GM18505 (cell line): ENCODE results near the gene HMGB4.

Source experiments
- ATAC-seq: cut with Tn5 transposase; IDR thresholded peaks from one replicate; pipeline ENCODE4 v1.9.1; 2021; ENCODE audit not compliant: unreplicated experiment
- POLR2A ChIP-seq: IDR thresholded peaks from 4 replicates; pipeline ENCODE4 v1.6.1; 2011; ENCODE audit warnings: borderline replicate concordance; ENCODE audit not compliant: insufficient read depth, insufficient read length; ENCODE audit errors: extremely low read depth

Gene HMGB4

DNA sequence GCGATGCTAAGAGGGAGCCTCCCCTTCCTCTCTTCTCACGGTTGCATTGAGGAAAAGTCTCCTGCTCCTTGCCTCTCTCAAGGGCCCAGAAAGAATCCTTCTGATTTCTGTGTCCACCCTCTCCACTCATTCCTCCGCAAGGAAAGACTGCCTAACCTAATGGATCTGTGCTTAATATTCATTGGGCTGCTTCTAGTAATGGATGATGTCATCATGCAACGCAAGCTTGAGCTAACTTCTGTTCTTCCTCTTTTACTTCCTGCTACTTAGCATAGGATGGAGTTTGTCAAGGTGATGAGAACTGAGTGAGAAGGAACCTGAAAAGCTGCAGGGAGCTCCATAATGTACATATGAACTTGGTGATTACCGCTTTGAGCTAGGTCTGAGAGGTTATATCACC lies 35.2 kb upstream of the HMGB4 start:
- no peak for TF ChIP-seq POLR2A
- no peak for ATAC-seq

DNA sequence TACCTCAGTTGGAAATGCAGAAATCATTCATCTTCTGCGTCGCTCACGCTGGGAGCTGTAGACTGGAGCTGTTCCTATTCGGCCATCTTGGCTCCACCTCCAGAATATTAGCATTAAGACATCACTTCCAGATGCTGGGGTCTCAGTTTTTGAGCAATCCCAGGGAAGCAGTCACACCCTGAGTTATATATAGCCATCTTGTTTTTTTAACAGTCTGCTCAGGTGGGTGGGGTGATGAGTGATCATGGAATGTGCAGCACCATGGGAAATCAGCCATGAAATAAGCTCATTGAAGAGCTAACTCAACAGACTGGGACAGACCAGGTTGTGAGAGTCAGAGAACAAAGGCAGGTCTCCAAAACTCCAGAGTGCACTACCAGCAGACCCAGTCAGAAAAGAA lies 27.0 kb upstream of the HMGB4 start:
- no peak for ATAC-seq
- no peak for TF ChIP-seq POLR2A

GRCh38 chr1:33837635-33838034 lies 26.2 kb upstream of the HMGB4 start:
- ATAC-seq: no peak
- no peak for TF ChIP-seq POLR2A

- ATAC-seq: no peak
- no peak for TF ChIP-seq POLR2A
These were observed 22.4 kb upstream of the HMGB4 start for GRCh38 chr1:33841494-33841893.

GRCh38 chr1:33842348-33842747 lies 21.5 kb upstream of the HMGB4 start:
- no peak for ATAC-seq
- no peak for TF ChIP-seq POLR2A

GRCh38 chr1:33844166-33844565 lies 19.7 kb upstream of the HMGB4 start:
- no peak for TF ChIP-seq POLR2A
- no peak for ATAC-seq

- ATAC-seq: no peak
- TF ChIP-seq POLR2A: no peak
These were observed 17.0 kb upstream of the HMGB4 start for GRCh38 chr1:33846861-33847260.

- ATAC-seq: no peak
- TF ChIP-seq POLR2A: no peak
These were observed 15.5 kb upstream of the HMGB4 start for GRCh38 chr1:33848205-33848937.

- ATAC-seq: no peak
- no peak for TF ChIP-seq POLR2A
These were observed 14.7 kb upstream of the HMGB4 start for GRCh38 chr1:33849211-33849610.

DNA sequence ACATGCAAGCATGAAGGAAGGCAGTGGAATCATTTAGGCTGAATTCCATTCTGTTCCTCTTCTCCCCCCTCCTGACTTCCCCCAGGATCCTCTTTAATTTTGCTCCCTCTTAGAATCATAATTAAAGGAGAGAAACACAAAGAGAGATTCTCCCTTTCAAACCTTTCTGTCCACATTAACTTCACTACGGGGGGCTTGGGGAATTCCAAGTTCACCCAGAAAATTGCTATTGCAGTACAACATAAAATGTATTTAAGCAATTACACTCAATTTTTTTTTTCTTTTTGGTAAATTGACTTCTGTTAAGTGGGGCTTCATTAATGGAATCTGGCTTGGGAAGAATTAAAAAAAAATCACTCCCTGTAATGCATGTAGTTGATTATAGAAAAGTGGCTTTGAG lies 13.4 kb upstream of the HMGB4 start:
- no peak for ATAC-seq
- no peak for TF ChIP-seq POLR2A

- no peak for ATAC-seq
These were observed 11.2 kb upstream of the HMGB4 start for GRCh38 chr1:33852711-33853110.

GRCh38 chr1:33853431-33853830 lies 10.4 kb upstream of the HMGB4 start:
- no peak for TF ChIP-seq POLR2A
- no peak for ATAC-seq

More at GRCh38 chr1:33852711-33853110, 11.2 kb upstream of the HMGB4 start:
- no peak for TF ChIP-seq POLR2A

GRCh38 chr1:33854091-33854490 lies 9.8 kb upstream of the HMGB4 start:
- no peak for TF ChIP-seq POLR2A
- ATAC-seq: no peak

DNA sequence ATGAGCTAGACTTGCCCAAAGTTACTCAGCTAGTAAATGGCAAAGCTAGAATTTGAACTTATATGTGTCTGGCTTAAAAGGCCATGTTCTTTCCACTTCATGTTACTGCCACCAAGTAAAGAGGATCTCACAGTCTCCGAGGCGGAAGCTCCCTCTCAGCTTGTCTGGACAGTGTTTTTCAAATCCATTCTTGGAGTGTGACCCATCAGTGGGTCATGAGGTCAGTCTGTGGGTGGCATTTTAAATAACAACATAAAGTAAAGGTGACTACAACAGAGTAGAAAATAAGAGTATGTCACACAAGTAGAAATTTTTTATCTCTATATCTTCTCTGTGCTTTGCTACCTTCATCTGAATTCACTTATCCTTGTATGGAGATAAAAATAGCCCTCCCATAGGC lies 3.2 kb upstream of the HMGB4 start:
- TF ChIP-seq POLR2A: no peak
- no peak for ATAC-seq

GRCh38 chr1:33864460-33865389 lies 846 bp downstream of the HMGB4 start:
- no peak for ATAC-seq
- TF ChIP-seq POLR2A: no peak

DNA sequence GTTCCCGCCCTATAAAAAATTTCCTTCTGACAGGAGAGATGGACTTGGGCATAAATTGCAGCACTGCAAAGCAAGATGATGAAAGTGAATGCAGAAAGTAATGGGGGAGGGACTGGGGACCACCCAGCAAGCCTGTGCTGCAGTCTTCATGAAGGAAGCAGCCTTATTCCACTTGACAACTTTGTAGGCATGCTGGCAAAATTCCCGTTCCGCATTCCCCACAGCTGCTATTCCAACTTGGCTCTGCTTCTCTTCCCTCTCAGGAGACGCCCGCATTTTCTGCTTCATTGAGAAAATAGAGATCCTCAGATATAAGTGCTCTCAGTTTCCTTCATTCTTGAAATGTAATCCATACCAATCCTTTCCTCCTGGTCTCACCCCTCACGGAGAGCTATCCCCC lies 2.4 kb downstream of the HMGB4 start:
- ATAC-seq: no peak
- TF ChIP-seq POLR2A: no peak
